ENCODE results near the gene PEAK1.
"Not testable (repeated sequence)": the region's sequence is repeated elsewhere in the genome, so short reads cannot be mapped to it uniquely, and the experiment has no call there.

The PEAK1 gene

GRCh38 chr15:77406173-77406759 lies 13.6 kb downstream of the PEAK1 start:
- not testable (repeated sequence) for DNase-seq (ENCODE audit: low read depth, low spot score)

DNA sequence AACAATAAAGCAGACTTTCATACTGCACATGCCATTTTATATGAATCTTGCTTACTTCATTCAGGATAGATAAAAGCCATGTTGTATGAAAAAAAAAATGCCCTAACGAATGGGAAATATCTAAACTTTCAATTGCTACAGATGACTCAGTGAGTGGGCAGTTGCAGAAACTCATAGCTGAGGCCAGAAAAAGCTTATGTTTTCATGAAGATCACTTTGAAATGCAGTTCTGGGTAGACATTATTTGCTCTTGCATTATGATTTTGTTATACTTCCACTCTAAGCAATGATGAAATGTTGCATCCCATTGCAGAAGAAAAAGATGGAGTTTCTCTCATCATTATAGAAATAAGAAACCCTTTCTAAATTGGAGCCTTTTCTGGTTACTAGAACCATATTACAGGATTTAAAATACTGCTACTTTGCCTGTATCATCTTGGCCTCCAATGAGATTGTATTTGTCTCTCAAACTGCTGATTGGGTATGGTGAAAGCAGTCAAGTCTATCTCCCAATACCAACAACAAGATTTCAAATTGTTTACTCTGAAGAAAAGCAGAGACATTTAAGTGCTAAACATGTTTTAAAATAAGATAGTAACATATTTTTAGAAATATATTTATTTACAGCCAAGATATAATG lies 17.0 kb downstream of the PEAK1 start:
- DNase-seq (ENCODE audit: low read depth, low spot score): no peak

DNA sequence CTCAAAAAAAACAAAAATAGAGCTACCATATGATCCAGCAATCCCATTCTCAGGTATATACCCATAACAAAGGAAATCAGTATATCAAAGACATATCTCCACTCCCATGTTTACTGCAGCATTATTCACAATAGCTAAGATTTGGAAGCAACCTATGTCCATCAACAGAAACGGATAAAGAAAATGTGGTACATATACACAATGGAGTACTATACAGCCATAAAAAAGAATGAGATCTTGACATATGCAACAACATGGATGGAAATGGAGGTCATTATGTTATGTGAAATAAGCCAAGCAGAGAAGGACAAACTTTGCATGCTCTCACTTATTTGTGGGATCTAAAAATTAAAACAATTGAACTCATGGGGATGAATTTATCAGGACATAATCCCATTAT lies 19.6 kb downstream of the PEAK1 start:
- DNase-seq (ENCODE audit: low read depth, low spot score): no peak

- no peak for DNase-seq (ENCODE audit: low read depth, low spot score)
These were observed 21.0 kb downstream of the PEAK1 start for GRCh38 chr15:77398927-77399326.

- no peak for DNase-seq (ENCODE audit: low read depth, low spot score)
These were observed 23.2 kb downstream of the PEAK1 start for GRCh38 chr15:77396692-77397091.

DNA sequence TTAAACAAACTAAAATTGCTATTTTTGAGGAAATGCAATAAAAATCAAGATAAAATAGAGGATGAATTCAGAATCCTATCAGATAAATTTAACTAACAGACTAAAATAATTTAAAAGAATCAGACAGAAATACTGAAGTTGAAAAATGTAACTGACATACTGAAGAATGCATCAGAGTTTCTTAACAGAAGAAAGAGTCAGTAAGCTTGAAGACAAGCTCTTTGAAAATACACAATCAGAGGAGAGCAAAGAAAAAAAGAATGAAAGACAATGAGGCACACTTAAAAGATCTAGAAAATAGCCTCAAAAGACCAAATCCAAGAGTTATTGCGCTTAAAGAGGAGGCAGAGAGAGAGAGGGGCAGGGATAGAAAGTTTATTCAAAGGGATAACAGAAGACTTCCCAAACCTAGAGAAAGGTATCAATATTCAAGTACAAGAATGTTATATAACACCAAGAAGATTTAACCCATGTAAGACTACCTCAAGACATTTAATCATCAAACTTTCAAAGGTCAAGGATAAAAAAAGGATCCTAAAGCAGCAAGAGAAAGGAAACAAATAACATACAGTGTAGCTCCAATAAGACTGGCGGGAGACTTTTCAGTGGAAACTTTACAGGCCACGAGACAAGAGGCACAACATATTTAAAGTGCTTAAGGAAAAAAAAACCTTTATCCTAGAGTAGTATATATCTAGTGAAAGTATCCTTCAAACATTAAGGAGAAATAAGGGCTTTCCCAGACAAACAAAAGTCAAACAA lies 24.7 kb downstream of the PEAK1 start:
- no peak for DNase-seq (ENCODE audit: low read depth, low spot score)

DNA sequence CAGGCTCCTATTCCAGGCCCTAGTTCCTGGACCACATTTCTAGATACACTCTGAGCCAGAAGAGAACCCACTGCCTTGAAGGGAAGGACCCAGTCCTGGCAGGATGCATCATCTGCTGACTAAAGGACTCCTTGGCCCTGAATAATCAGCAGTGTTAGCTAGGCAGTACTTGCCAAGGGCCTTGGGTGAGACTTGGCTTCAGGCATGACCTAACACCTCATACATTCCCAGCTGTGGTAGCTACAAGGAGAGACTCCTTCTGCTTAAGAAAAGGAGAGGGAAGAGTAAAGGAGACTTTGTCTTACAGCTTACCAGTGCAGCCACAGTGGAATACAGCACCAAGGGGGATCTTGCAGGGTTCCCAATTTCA lies 26.4 kb downstream of the PEAK1 start:
- DNase-seq (ENCODE audit: low read depth, low spot score): no peak

DNA sequence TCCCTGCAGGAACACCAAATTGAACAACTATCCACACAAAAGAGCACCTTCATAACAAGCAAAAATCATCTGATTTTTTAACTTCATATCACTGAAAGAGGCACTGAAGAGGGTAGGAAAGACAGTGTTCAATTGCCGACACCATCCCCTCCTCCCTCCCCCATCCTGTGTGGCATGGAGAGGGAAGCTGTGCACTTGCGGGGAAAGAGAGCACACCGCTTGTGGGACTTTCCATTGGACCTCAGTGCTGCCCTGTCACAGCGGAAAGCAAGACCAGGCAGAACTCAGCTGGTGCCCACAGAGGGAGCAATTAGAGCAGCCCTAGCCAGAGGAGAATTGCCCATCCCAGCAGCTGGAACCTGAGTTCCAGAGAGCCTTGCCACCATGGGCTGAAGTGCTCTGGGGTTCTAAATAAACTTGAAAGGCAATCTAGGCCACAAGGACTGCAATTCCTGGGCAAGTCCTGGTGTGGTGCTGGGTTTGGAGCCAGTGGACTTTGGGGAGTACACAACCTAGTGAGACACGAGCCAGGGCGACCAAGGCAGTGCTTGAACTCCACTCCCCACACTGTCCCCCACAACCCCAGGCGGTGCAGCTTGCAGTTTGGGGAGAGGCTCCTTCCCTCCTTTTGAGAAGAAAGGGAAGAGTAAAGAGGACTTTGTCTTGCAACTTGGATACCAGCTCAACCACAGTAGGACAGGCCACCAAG lies 27.0 kb downstream of the PEAK1 start:
- no peak for DNase-seq (ENCODE audit: low read depth, low spot score)

DNA sequence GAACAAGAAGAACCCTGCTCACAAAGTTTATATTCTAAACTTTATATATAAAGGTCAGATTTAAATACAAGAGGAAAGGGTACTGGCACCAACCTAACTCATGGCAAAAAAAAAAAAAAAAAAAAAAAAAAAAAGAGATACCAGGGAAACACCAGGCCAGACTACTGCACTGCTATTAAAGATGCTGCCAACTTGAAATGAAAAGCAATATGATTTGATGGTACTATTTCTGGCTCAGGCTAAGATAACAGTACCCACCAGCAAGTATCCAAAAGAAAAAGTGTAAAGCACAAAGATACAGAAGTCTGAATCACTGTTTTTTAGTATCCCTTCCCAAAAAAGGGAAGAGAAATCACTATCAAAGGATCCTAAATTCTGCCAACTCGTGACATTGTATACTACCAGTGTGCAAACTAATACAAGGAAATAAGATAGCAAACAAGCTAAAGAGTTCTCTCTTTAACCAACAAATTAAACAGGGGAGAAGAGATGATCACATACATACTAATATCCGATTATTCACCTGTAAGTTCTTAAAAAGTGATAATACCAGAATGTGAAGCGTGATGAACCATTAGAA lies 28.4 kb downstream of the PEAK1 start:
- no peak for DNase-seq (ENCODE audit: low read depth, low spot score)

DNA sequence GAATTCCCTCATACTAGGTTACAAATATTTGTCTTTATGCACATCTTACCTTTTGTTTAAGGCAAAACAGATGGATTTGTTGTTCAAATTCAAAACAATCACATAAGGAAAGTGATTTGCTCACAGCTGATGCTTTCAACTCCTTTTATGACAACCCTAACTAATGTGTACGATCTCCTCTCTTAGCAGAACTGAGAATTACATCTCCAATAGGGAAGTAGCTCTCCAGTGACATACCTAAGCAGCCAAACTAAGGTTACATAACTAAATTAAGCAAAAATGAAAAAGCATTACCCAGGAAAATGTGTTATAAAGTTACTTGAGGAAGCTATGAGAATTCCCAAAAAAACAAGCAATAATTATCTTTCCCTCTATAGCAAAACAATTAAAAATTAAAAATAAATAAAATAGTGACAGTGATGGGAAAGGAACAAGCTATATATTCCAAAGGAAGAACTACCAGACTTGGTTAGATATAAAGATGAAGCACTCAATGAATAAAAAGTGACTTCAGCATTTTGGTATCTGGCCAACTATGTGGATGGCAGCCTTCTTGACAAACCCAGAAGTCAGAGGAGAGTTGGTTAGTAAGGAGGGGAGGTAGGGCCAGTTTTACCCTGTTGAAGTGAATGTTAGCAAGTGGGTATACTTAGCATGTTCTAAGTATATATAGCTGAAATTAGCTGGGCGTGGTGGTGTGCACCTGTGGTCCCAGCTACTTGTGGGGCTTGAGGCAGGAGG lies 32.4 kb downstream of the PEAK1 start:
- no peak for DNase-seq (ENCODE audit: low read depth, low spot score)

DNA sequence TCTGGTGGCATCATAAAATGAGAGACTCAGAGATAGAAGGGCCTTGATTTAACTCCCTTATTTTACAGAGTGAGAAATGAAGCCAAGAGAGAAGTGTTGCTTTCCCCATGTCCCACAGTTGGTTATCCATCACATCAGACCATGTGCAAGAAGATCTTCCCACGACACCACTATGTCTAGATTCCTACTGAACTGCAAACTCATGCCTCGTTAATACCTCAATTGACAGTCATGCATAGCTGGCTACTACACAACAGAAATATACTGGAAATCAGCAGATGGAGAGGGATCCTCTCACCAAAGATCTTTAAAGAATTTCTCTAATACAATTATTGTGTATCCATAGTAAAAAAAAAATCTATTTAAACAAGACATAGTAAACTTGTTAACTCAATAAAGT lies 33.3 kb downstream of the PEAK1 start:
- no peak for DNase-seq (ENCODE audit: low read depth, low spot score)

DNA sequence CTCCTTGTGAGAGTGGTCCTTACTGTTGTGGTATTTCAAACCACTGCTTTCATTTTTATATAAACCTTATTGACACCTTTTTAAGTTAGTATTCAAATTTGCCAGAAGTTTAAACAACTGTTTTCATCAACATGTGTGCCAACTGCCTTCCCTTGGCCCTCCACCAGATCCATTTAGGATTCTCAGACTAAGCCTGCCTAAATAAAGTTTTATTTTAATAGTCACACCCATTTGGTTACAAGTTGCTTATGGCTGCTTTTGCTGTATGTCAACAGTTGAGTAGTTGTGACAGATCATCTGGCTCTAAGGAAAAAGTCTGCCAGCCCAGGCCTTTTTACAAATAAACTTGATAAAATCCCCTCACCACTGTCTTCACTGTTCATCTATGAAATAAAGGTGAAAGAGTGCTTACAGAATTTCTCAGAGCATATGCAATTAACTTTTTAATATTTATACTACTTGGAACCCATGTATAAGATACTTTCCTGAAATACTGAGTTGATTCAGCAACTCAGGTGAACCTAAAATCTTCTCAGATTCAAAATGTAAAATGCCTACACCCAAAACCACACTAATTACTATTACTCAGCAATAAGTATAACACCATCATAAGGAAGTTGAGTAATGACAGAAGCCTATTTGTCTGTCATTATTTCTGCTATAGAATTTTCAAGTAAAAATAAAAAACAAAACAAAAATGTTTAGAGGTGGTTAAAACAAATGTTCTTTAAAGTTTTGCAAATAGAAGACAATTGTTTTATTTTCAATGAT lies 35.1 kb downstream of the PEAK1 start:
- no peak for DNase-seq (ENCODE audit: low read depth, low spot score)

GRCh38 chr15:77384086-77384485 lies 35.8 kb downstream of the PEAK1 start:
- DNase-seq (ENCODE audit: low read depth, low spot score): no peak

DNA sequence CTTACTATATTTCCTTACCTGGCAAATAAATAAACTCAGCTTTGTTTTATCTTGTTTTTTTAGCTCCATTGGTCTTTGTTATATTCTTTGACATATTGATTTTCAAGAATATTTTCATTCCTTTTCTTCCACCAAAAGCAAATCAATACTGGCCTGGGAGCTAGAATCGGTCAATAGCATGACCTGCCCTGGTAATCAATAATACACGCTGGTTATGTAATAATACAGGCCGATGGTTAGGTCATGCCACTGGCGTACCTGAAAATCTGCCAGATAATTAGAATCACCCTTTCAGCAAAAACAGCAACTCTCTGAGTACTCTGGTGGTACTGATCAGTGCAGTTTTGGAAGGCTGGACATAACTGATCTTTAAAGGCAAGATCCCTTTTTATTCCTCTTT lies 39.9 kb downstream of the PEAK1 start:
- DNase-seq (ENCODE audit: low read depth, low spot score): no peak

- DNase-seq (ENCODE audit: low read depth, low spot score): no peak
These were observed 43.1 kb downstream of the PEAK1 start for GRCh38 chr15:77376770-77377169.

DNA sequence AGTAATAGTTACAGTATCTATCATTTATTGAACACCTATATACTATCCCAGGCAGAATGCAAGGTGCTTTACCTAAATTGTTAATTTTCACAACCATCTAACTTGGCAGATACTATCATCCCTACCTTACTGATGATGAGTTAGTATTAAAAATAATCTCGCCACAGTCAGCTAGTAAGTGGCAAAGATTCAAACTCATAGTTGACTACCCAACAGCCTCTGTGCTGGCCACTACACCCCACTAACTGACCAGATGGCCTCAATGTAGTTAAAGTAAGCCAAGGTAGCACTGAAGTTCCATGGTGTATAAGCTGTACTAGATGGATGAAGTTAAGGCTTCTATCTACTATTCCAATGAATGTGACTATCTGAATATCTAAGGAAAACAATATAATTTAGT lies 44.8 kb downstream of the PEAK1 start:
- no peak for DNase-seq (ENCODE audit: low read depth, low spot score)

DNA sequence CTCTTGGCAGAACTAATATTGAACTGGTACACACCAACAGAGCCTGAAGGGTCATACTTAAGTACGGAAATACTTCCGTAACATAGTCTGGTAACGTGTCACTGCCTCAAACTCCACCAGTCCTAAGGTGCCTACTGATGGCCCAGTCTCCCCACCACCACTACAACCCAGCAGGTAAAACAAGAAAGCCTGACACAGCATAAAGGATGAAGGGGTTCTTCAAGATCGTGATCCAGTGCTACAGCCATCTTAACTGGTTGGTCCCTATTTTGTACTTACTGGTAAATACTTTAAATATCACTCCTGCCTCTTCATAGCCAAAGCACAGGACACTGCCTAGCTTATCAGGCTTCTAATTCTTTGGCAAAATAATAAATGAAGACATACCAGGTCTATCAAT lies 46.5 kb downstream of the PEAK1 start:
- no peak for DNase-seq (ENCODE audit: low read depth, low spot score)

DNA sequence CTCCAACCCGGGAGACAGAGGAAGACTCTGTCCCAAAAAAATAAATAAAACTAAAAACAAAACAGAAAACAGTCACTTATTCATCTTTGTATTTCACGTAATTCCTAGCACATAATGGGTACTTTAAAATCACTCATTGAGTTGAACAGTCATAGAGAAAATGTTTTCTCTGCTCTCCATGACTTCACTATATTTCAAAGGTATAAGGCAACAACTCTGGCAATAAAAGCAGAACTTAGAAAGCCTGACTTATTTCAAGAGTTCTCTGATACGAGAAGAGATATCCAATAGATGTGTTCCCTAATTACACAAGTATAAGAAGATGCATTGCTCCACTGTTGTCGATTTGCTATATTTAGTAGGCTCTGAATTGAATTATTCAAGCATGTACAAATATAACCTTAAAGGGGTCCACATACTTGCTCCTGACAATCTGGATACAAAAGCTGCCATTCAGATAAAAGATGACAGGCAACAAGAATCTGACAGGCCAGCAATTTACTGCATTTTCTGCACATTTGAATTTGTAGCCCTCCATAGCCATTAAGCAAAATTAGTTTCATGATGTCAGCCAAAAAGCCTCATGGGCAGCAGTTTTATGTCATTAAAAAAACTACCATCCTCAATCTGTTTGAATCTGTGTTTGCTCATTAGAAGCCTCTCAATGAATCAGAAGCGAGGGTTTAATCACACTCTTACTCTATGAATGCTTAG lies 47.9 kb downstream of the PEAK1 start:
- DNase-seq (ENCODE audit: low read depth, low spot score): no peak

DNA sequence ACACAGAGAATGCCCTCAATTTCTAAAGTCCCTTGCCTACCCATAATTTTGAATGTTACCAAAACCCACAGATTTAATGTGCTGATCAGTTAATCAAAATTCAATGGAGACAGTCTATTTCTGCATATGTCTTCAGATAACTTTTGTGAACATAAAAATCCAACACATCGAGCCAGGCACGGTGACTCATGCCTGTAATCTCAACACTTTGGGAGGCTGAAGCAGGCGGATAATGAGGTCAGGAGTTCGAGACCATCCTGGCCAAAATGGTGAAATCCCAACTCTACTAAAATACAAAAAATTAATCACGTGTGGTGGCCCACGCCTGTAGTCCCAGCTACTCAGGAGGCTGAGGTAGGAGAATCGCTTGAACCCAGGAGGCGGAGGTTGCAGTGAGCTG lies 49.3 kb downstream of the PEAK1 start:
- DNase-seq (ENCODE audit: low read depth, low spot score): no peak

DNA sequence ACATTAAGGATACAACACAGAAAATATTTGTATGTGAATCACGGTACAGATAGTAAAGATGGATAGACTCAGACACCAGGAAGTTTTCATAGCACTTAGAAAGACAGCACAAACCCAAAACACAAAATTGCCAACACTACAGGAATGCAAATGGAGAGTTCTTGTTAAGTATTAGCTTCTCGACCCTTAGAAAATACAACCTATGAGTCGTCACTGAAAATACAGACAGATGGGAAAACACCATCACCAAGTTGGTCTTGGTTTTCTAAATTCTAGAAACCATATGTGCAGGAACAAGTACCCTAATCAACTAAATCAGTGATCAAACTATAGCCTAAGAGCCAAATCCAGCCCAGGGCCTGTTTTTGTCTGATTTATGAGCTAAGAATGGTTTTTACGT lies 50.7 kb downstream of the PEAK1 start:
- no peak for DNase-seq (ENCODE audit: low read depth, low spot score)

All from ELF-1 (cell line).